Activated CD8-positive, alpha-beta memory T cell treated with anti-CD3 and anti-CD28 coated beads, Interleukin-2, amount 50 U/mL, for 48 hours (primary cell): Measurements from ENCODE around the gene PAMR1.
"Not testable (repeated sequence)": the region's sequence is repeated elsewhere in the genome, so short reads cannot be mapped to it uniquely, and the experiment has no call there.

Experiments
- DNase-seq: peaks from one replicate; pipeline ENCODE4 v3.0.0-alpha.2; 2020

Gene PAMR1

GRCh38 chr11:35541621-35542375 is 16.4 kb upstream of the PAMR1 start:
- no peak for DNase-seq

GRCh38 chr11:35540526-35540925 is 15.1 kb upstream of the PAMR1 start:
- DNase-seq: no peak

- DNase-seq: no peak
These were observed 14.4 kb upstream of the PAMR1 start for GRCh38 chr11:35539781-35540281.

GRCh38 chr11:35539256-35539655 is 13.8 kb upstream of the PAMR1 start:
- DNase-seq: no peak

DNA sequence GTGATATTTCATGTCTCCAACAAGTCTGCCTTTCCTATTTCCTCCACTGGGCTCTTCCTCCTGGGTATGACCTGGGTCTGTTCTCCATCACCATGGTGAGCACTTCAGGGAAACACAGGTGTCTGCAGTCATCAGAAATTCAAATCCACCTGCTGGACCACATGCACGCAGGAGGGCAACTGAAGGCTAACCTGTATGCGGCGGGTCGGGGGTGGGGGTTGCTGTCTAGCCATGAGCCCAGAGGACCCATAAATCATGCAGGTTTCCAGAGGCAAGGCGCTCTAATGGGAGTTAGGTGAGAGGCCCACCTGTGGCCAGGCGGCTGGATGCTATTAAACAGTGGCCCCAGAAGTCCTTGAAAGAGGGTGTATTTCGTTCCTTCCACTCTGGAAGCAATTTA is 11.1 kb upstream of the PAMR1 start:
- DNase-seq: no peak

- no peak for DNase-seq
These were observed 5.8 kb upstream of the PAMR1 start for GRCh38 chr11:35531246-35531645.

DNA sequence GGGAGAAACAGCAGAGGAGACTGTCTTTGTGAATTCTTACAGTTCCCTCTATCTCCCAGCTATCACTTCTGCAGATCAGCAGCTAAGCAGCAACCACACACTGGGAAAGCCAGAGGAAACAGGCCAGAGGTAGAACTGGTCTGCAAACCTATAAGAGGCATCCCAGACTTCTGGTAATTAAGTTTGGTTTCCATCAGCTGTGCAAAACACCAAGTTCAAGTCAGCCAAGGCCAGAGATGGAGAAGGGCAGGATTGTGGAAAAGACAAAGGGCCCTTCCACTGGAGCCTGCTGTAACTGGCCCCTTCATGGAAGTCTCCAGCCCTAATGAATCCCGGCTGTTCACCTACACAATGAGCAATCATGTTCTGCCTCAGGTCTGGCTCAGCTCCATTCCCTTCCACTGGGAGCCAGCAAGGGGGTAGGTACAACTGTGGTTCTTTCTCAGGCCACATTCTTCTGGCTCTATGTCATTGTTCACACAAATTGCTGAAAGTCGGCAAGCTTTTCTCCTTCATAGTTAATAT is 4.6 kb upstream of the PAMR1 start:
- no peak for DNase-seq

DNA sequence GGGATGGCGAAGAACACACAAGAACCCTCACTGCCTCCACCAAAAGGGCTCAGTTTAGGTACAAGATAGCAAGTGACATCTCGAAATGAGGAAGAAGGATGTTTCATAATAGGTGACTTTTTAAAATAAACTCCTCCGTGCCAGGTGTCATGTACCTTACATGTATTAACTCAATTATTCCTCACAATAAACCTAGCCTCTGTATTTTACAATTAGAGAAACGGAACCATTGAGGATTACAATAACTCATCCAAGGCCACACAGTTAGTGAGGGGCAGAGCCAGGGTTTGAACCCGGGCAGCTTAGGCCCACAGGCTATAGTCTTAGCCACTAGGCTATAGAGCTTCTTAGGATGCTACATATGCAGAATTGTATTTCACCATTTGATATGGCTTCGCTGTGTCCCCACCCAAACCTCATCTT is 965 bp upstream of the PAMR1 start:
- no peak for DNase-seq

DNA sequence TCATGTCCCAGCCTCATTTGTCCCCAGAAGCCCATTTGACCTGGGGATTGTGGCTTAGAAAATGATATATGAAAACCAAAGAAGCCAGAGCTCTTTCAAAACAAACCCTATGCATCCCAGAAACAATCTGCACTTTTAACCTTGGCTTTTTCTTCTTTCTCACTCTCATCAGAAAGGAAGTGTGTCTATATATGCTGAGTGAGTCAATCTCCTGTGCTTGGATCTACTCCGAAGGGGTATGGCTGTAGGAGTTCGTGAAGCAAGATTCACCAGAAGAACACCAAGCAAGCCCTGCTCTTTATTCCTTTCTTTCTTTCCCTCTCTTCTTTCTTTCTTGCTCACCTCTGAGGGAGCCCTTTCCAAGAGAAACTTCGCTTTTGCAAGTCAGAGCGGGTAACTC is 636 bp downstream of the PAMR1 start:
- DNase-seq: no peak

- DNase-seq: no peak
These were observed 1.6 kb downstream of the PAMR1 start for GRCh38 chr11:35523861-35524260.

- DNase-seq: no peak
These were observed 2.1 kb downstream of the PAMR1 start for GRCh38 chr11:35523331-35523768.

- DNase-seq: not testable (repeated sequence)
These were observed 3.3 kb downstream of the PAMR1 start for GRCh38 chr11:35522091-35522490.

GRCh38 chr11:35520376-35520775 is 5.0 kb downstream of the PAMR1 start:
- no peak for DNase-seq

DNA sequence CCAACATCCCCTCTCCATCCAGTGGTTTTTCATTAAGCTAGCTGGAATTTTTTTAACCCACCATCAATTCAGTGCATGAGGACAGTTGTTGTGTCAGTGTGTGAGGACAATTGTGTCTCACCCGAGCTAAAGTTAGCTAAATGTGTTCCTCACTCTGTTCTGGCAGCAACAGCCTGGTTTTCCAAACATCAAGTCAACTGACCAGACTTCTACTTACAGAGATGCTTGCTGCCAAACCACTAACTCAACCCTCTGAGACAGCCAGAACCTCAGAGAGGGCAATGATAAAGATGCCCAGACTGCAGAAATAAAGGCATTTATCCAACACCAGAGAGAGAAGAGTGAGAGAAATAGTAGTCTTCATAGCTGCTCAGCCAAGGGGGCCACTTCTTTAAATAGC is 6.7 kb downstream of the PAMR1 start:
- no peak for DNase-seq

- DNase-seq: no peak
These were observed 7.9 kb downstream of the PAMR1 start for GRCh38 chr11:35517481-35517880.

GRCh38 chr11:35516403-35516802 is 9.0 kb downstream of the PAMR1 start:
- DNase-seq: no peak

GRCh38 chr11:35515224-35515623 is 10.2 kb downstream of the PAMR1 start:
- DNase-seq: no peak

DNA sequence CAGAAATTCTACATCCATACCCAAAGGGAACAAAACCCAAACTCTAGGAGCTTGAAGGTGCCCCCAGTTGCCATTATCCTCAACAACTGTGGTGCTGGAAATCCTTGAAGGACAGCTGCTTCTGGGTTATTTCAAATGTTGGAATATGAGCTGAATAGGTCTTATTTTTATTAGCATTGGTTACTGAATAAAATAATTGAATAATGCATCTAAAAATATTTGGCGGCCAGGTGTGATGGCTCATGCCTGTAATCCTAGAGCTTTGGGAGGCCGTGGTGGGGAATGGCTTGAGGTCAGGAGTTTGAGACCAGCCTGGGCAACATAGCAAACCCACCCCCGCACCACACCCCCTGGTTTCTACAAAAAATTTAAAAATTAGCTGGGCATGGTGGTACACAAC is 10.9 kb downstream of the PAMR1 start:
- no peak for DNase-seq

DNA sequence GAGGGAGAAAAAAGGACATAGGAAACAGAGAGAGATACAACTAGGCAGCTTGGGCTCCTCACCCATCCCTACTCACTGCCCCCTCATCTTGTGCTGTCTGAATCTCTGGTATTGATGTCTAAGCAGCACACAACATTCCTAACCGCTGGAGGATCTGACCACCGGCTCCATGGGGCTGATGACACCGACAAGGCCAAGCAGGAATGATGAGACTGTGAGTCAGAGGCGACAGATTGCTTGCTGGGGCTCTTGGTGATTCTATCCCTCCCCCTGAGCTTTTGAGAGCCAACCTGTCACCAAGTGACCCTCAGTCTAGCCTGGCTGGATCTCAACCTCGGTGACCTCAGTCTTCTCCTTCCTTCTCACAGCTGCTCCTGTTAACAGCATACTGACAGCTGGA is 13.8 kb downstream of the PAMR1 start:
- no peak for DNase-seq

- no peak for DNase-seq
These were observed 17.7 kb downstream of the PAMR1 start for GRCh38 chr11:35507688-35508087.

DNA sequence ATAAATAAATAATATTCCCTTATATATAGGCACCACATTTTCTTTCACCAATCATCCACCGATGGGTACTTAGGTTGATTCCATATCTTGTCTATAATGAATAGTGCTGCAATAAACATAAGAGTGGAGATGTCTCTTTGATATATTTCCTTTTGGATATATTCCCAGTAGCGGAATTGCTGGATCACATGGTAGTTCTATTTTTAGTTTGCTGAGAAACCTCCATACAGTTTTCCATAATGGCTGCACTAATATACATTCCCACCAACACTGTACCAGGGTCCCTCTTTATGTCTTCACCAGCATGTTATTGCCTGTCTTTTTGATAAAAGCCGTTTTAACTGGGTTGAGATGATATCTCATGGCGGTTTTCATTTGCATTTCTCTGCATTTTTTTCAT is 23.6 kb downstream of the PAMR1 start:
- no peak for DNase-seq

DNA sequence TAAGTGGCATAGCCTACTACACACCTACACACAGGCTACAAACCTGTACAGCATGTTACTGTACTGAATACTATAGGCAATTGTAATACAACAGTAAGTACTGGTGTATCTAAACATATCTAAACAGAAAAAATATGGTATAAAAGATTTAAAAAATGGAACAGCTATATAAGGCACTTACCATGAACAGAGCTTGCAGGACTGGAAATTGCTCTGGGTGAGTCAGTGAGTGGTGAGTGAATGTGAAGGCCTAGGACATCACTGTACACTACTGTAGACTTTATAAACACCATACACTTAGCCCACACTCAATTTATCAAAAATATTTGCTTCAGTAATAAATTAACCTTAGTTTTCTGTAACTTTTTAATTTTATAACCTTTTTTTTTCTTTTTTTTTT is 24.7 kb downstream of the PAMR1 start:
- DNase-seq: no peak

GRCh38 chr11:35496416-35496815 is 29.0 kb downstream of the PAMR1 start:
- no peak for DNase-seq

DNA sequence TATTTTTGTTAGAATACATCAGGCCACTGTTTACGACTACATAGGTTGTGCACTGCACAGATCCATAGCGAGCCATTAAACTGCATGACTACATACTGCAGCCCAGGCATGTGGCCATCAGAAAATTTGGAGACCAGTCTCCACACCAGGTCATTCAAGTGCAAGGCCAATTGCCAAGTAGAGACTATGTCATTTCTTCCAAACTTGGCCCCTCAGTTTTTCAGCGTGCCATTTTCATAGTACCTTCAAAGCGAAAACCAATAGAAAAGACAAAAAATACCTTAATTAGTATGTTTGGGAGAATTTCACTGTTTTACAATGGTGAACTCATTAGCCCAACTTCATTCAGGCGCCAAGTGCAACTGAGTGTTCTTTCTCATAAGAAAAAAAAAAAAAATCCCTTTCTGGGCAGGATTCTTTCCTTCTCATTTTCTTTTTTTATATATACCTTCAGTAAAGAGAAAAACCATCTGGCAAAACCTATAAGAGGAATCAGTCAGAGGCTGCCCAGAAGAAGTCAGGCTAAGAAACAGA is 30.4 kb downstream of the PAMR1 start:
- DNase-seq: no peak
